GM21576 (cell line): Measurements from ENCODE around the gene HLA-DMB.

ENCODE experiments used
- ATAC-seq: cut with Tn5 transposase; IDR thresholded peaks from one replicate; pipeline ENCODE4 v1.9.1; 2021; ENCODE audit warnings: mild to moderate bottlenecking, moderate library complexity; ENCODE audit not compliant: unreplicated experiment

HLA-DMB gene

GRCh38 chr6:32931211-32931610 is 9.6 kb downstream of the HLA-DMB start:
- ATAC-seq, result no peak

GRCh38 chr6:32922083-32922482 is 18.7 kb downstream of the HLA-DMB start:
- ATAC-seq, result no peak

DNA sequence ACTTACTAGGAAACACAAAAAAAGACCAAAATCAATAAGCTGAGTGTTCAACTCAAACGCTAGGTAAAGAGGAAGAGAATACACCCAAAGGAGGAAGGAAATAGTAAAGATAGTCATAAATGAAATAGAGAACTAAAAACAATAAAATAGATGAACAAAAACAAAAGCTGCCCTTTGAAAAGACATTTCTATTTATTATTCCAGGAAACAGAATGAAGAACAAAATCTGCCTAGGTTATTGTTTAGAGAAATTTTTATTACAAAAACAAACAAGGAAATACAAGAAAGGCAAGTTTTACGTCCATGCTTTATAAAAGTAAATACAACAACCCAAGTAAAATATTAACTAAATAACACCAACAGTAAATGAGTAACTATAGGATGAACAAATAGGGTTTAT is 20.1 kb downstream of the HLA-DMB start:
- ATAC-seq, result no peak

GRCh38 chr6:32912951-32913350 is 27.9 kb downstream of the HLA-DMB start:
- no peak for ATAC-seq

DNA sequence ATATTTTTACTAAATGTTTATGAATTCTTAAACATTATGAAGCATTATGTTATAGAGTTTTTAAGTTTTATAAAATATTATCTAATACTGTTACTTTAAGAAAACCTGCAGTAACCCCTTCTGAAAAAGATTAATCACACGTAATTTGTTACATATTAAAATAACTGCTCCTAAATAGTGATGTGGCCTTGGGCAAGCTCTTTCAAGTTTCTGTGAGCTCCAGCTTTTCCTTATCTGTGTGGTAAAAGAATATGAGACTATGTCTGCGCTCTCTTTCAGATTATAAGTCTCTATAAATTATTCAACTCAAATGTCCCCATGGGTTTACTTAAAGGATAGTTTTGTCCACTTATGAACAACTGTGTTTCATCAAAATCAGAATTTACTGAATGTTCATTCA is 31.9 kb downstream of the HLA-DMB start:
- no peak for ATAC-seq

- no peak for ATAC-seq
These were observed 34.3 kb downstream of the HLA-DMB start for GRCh38 chr6:32906539-32906938.

- ATAC-seq, result no peak
These were observed 35.8 kb downstream of the HLA-DMB start for GRCh38 chr6:32905078-32905477.

- no peak for ATAC-seq
These were observed 36.9 kb downstream of the HLA-DMB start for GRCh38 chr6:32903952-32904351.

DNA sequence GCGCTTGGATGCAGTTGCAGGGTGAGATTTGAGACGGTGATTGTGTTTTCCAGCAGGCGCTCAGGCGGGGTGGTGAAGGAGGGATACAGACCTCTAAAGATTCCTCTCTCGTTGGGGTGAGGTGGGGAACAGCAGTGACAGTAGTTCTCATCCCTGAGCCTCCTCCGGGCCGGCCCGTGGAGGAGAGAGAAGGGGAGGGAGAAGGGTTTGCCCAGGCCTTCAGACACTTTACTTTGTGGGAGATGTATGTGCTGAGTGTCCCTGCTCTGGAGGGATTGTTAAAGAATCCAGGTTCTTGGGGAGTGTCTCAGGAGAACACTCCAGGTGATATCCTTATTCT is 45.9 kb downstream of the HLA-DMB start:
- peak; percentile 9 for ATAC-seq

DNA sequence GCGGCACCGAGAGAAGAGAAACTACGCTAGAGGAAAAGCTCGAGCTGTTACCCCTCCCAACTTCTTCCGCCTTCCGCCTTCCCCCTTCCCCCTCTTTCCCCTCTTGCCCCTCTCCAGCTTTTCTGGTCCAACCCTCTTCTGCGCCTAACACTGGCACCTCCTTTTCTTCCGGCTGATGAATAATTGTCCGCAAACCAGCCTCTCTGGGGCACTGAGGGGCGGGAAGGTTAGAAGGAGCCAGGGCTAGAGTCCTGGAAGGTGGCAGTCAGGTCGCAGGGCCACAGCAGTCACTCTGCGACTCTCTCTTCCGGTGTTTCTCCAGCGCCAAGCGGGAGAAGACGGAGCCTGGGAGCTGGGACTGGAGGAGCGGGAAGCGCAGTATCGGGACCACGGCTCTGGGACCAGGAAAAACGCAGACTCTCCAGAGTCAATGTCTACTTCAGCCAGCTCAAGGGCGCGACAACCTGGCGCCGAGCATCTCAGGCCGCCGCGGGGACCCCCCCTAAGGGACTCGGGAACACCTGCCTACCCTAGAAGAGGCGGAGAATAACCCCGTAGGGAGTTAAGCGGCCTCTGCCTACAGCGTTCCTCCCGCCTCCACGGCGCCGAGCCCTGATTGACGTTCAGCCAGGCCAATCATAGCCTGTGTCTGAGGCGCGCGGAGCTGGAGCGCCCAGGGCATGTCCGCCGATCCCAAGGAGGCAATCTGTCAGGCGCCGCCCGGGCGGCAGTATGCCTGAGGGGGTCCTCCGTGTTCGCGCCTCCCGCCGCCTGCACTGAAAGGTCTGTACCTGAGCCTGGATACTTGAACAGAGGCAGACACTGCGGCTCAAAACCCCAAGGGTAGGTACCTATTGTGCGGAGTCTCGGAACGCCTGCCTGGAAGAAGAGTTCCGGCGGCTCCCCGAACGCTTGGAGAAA is 46.5 kb downstream of the HLA-DMB start:
- ATAC-seq, result peak; percentile 98

GRCh38 chr6:32890831-32891230 is 50.0 kb downstream of the HLA-DMB start:
- no peak for ATAC-seq

- ATAC-seq, result no peak
These were observed 51.3 kb downstream of the HLA-DMB start for GRCh38 chr6:32889533-32889932.

DNA sequence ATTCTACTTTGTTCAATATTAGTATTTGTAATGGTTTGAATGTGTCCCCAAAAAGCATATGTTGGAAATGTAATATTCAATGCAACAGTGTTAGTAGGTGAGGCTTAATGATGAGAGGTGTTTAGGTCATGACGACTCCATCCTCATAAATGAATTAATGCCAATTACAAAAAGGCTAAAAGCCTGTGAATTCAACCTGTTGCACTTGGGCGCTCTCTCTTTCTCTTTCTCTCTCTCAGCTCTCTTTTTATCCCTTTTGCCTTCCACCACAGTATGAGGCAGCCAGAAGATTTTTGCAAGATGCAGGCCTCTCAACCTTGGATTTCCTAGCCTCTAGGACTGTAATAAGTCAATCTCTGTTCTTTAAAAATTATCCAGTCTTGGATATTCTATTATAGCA is 52.3 kb downstream of the HLA-DMB start:
- ATAC-seq, result no peak

GRCh38 chr6:32887616-32888015 is 53.2 kb downstream of the HLA-DMB start:
- no peak for ATAC-seq

DNA sequence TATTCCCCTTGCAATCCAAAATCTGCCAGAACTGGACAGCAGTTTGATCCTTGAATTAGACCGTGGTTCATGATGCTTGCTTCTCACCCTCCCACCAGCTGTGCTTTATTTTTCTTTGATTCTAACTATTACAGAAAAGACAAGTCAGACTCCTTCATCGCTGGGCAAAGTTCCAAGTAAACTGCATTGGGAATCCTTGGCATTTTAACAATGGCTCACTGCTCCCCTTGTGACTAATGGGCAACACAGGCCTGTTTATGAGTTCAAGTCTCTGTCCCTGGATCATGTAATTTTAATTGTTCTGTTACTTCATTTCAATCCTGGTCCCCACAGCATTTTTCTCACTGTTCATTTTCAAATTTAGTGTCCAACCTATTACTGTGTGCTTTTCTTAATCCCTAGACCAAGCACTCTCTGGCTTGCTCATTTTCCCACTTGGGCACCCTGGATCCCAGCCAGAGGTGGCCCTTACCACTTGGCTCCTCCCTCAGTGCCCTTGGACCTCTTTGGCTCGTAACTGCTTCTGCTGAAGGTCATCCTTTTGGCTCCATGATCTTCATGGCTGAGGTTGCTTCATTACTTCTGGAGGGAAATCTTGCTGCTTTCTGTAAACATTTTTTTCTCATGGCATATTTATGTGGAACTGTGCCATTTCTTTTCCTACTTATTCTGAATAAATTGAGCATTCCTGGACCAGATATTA is 54.0 kb downstream of the HLA-DMB start:
- no peak for ATAC-seq

GRCh38 chr6:32885698-32886286 is 55.0 kb downstream of the HLA-DMB start:
- ATAC-seq, result no peak
